DMS 273 treated with DMSO at 0.1 percent for 48 hours (cell line): ENCODE results near the gene SPATA16.
"Not testable (repeated sequence)": the region's sequence is repeated elsewhere in the genome, so short reads cannot be mapped to it uniquely, and the experiment has no call there.

ENCODE experiments used
- DNase-seq: peaks from one replicate; lab custom pipeline; 2025; lab: John Stamatoyannopoulos, UW

SPATA16 gene, protein sequence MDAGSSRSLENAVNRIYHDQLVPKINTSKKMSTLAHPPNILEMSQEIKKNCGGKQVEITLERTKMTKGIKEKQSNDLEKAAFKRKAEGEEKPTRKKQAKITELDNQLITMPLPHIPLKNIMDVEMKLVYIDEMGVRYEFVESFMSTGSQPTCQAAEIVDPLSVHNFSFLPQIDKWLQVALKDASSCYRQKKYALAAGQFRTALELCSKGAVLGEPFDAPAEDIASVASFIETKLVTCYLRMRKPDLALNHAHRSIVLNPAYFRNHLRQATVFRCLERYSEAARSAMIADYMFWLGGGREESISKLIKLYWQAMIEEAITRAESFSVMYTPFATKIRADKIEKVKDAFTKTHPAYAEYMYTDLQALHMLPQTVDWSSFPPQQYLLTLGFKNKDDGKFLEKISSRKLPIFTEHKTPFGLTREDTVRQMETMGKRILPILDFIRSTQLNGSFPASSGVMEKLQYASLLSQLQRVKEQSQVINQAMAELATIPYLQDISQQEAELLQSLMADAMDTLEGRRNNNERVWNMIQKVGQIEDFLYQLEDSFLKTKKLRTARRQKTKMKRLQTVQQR

GRCh38 chr3:173140986-173141385 lies at the start of gene SPATA16:
TSS of gene SPATA16 (minus strand) at chr3:173141235. CDS start at chr3:173117731, 23,504 bp downstream.
- no peak for DNase-seq

GRCh38 chr3:173183022-173183421 lies 42.0 kb upstream of the SPATA16 start:
- DNase-seq, result not testable (repeated sequence)

- DNase-seq, result no peak
These were observed 32.6 kb upstream of the SPATA16 start for GRCh38 chr3:173173652-173174051.

GRCh38 chr3:173159139-173159538 lies 18.1 kb upstream of the SPATA16 start:
- not testable (repeated sequence) for DNase-seq

GRCh38 chr3:173156533-173156932 lies 15.5 kb upstream of the SPATA16 start:
- not testable (repeated sequence) for DNase-seq

DNA sequence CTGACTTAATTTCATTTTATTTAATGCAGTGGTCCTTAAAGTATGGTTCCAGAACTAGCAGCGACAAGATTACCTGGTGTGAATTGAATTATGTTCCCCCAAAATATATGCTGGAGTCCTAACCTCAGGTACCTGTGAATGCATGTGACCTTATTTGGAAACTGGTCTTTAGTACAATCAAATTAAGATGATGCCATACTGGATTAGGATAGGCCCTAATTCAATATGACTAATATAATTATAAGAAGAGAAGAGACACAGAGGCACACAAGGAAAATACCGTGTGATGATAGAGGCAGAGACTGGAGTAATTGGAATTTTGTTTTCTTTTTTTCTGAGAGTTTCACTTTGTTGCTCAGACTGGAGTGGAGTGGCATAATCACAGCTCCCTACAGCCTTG lies 12.6 kb upstream of the SPATA16 start:
- DNase-seq, result no peak

GRCh38 chr3:173139420-173139819 lies 1.6 kb downstream of the SPATA16 start:
- no peak for DNase-seq

DNA sequence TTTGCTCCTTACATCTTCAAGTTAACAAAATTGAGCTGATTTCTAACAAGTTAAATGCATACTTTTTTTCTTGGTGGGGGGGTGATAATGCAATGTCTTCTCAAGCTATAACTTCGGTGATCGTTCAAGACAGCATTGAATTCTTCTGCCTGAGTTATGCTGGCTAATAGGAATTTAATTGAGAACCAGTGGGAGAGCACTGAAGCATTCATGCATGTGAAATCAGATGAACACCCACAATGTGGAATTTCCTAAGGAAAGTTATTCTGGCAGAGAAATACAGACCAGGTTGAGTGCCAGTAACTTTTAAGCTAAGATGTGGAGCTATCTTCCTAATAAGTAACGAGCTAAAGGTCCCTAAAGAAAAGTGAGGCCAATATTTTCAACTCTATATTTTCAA lies 3.0 kb downstream of the SPATA16 start:
- DNase-seq, result no peak

DNA sequence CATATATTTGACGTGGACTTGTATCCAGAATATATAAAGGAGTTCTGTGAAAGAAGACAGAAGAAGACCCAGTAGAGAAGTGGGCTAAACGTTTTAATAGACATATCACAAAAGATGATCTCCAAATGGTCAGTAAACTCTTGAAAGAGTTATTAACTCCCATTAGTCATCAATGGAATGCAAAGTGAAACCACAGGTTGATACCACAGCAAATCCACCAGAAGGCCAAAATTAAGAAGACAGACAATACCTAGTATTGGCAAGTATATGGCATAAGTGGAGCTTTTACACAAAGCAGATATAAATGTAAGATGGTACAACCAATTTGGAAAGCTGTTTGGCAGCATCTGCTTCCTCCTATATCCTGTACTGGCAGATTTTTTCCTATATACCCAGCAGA lies 6.0 kb downstream of the SPATA16 start:
- DNase-seq, result no peak

DNA sequence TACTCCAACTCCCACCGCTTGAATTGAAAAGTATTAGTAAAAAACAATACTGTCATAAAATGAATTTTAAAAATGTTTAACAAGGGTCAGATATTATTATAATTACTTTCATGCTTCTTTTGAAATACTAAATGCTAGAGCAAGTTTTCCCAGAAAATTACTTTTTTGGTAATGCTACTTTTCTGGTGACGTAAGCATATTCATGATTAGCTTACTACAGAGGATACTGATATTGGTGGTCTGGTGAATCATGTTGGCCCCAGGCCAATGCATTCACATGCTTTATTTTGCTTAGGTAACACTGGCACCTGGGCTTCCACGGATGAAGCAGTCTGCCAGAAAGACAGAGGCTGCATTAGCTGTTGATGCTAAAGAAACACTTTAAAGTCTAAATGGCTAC lies 12.4 kb downstream of the SPATA16 start:
- DNase-seq, result no peak

DNA sequence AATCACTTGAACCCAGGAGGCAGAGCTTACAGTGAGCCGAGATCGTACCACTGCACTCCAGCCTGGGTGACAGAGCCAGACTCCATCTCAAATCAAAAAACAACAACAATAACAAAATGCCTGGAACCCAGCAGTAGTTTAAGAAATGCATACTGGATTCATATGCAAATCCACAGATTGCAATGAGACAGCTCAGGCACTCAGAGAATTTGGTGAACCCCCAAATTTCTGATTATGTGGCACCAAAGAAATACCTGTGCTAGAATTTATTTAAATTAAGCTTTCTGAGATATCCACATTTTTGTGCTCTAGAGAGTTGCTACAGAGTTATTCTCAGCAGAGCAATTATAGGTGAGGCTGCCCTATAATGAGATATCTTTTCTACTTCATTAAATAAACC lies 29.7 kb downstream of the SPATA16 start:
- no peak for DNase-seq

GRCh38 chr3:173109143-173109542 lies 31.9 kb downstream of the SPATA16 start:
- no peak for DNase-seq

GRCh38 chr3:173103469-173103868 lies 37.6 kb downstream of the SPATA16 start:
- no peak for DNase-seq

DNA sequence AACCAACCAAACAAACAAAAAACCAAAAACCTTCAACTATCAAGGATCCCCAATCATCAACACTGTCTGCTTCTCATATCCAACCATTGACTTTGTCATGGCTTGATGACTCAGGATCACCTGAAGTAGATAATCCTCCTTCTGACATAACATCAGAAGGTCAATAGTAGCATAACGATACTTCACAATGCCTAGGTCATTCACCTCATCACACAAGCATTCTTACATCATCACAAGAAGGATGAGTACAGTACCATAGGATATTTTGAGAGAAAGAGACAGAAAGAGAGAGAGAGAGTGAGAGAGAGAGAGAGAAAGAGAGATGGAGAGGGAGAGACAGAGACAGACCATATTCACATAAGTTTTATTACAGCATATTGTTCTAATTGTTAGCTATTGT lies 42.1 kb downstream of the SPATA16 start:
- DNase-seq, result no peak

GRCh38 chr3:173096994-173097785 lies 43.8 kb downstream of the SPATA16 start:
- DNase-seq, result no peak

DNA sequence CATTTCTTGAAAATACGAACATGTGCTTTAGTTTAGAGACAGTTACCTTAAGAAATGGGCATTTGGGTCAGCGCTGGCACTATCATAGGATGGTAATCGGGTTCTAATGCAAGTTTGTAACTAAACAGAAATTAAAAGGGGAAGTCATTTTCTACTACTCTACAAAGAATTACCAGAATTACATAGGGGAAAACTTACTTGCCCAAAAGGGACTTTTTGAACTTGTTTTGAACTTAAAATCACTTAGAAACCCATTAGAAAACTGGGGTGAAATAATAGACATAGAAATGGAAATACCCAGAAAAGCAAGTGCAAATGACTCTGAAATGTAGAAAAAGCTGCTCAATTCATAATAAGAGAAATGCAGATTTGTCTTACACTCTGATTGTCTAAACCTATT lies 44.9 kb downstream of the SPATA16 start:
- no peak for DNase-seq

- no peak for DNase-seq
These were observed 49.0 kb downstream of the SPATA16 start for GRCh38 chr3:173092038-173092437.

DNA sequence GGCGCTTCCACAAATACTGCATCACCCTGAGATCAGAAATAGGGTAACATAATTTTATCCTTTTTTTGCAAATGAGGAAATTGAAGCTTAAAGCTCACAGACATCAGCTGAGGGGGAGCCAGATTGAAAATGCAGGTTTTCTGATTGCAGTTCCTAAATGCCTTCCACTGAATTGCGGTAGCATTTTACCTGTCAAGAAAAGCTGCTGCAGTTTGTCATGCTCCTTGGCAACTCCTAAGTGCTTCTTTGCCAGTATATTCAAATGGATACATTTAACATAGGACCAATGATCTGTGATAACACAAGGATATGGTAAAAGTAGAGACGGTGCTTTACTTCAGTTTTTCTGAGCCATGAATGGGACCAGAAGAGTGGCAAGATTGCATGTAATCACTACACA lies 50.5 kb downstream of the SPATA16 start:
- DNase-seq, result no peak

DNA sequence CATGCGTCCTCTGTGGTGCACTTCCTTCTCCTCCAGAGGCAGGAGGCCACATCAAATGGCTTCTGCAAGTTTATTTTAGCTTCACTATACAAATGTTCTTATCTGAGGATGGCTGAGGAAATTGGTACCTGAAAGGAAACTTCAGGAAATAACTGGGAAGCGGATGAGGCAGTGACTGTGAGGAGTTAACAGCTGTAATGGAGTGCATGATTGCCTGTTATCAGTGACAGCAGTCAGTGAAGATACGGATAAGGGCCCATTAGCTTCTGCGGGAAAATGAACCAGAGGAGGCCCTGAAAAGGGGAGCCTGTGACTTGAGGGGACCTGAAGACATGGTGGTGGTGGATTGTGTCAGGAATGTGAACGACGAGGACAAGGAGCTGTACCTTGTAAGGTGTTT lies 51.8 kb downstream of the SPATA16 start:
- DNase-seq, result no peak

GRCh38 chr3:173078525-173078924 lies 62.5 kb downstream of the SPATA16 start:
- DNase-seq, result no peak

- peak; percentile 78 for DNase-seq
These were observed 74.7 kb downstream of the SPATA16 start for GRCh38 chr3:173066044-173067004.

DNA sequence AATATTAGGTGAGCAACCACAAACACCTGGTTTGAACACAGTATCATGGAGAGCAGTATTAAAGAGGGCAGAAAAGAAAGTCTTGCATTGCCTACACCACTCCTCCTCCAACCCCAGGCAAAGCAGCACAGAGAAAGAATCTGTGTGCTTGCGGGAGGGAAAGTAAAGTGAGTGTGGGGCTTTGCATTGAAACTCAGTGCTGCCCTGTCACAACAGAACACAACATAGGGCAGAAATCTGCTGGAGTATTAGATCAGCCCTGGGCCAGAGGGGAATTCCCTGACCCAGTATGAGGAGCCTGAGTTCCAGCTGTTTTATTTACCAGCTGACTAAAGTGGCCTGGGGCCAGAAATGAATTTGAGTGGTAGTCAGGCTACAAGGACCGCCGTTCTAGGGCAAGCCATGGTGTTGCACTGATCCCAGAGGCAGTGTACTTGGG lies 75.5 kb downstream of the SPATA16 start:
- peak; percentile 59 for DNase-seq
